Endothelial cell of hepatic sinusoid (primary cell): Measurements from ENCODE around the gene C10orf71.

Experiments
- in situ Hi-C: cut with HindIII; loops from 2 replicates; pipeline ENCODE4 v1.10.0; 2017; ENCODE audit warnings: low sequenced_read_pairs

Gene C10orf71

DNA sequence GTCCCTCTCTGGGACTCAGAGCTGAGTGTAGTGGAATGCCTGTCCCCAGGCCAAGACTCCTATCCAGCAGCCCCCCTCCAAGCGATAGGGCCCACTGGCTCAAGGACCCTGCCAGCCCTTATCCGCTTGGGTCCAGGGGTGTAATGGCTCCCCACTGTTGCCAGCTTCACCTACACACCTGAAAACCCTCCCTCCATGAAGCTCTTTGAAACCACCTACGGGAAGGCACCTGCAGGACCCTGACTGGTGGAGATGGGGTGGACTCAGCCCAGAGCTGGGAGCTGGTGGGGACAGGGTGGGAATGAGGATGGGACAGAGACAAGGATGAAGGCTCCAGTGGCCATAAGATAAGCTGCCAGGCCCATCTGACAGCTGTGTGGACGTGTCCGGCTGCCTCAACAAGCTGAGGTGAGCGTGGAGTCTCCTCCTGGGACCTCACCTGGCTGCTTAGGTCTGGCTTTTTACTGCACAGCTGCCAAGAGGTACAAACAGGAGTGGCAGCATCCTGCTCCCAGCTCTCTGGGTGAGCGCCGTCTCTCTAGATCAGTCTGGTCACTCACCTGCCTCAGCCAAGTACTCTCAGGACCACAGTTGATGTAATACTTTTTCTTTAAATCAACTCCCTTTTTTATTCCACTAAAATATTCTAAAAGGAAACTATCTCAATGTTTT lies 55.1 kb downstream of the C10orf71 start:
- in situ Hi-C loops, result no loop called here

DNA sequence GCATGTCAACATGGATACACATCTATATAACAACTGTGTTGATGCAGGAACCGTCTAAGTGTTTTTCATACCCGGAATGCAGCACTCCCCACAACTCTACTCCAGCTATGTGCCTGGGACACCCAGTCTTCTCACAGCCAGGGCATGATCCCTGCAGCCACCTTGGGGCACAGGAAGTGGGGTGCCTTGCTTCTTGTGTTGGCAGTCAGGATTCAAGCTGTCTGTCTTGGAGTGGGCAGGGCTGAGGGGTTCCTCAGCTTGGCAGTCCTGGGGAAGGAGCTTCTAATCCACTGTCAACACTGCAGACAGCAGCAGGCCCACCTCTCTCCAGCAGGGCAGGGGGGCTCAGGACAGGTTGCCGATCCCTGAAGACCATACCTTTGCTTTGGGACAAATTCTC lies 55.6 kb downstream of the C10orf71 start:
- in situ Hi-C loops, result no loop called here

DNA sequence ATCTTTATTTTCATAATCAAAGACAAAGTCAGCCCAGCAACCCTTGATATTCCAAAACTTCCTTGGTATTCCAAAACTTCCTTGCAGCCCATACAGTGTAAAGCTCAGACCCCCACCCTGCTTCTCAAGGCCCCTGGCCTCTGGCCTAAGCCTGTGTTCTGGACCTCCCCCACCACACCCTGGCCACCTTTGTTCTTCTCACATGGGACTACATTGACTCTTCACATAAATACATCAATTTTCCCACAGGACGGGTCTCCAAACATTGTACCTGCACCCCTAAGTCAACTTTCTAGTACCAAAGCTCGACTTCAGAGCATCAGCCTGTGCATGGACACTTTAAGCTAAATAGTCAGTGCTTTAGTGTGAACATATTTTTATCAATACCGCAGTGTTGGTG lies 56.3 kb downstream of the C10orf71 start:
- in situ Hi-C loops, result no loop called here

DNA sequence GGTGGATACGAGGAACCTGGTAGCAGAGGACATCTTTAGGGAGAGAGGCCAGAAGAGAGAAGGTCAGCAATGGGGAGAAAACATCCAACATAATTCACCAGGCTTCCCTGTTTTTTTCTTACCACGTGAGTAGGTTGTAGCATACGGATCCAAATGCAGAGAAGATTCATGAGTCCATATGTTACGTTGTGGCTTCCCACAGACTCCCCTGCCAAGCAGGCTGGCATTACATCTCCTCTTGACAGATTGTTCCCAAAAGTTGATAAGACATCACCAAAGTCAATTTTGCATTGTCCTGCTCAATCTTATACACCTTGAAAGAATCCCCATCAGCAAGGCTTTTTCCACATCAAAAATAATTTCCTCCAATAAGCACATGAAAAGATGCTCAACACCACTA lies 57.2 kb downstream of the C10orf71 start:
- in situ Hi-C loops, result no loop called here

DNA sequence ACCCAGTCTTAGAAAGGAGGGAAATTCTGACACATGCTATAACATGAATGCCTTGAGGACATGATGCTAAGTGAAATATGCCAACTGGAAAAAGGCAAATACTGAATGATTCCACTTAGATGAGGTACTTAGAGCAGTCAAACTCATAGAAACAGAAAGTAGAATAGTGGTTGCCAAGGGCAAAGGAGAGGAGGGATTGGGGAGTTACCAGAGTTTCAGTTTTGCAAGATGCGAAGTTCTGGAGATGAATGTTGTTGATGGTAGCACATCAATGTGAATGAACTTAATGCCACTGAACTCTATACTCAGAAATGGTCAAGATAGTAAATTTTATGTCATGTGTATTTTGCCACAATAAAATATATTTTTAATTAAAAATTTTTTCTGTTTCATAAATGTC lies 58.0 kb downstream of the C10orf71 start:
- in situ Hi-C loops, result no loop called here

GRCh38 chr10:49357910-49358309 lies 58.9 kb downstream of the C10orf71 start:
- in situ Hi-C loops, result no loop called here

- in situ Hi-C loops, result no loop called here
These were observed 60.6 kb downstream of the C10orf71 start for GRCh38 chr10:49359349-49360270.

DNA sequence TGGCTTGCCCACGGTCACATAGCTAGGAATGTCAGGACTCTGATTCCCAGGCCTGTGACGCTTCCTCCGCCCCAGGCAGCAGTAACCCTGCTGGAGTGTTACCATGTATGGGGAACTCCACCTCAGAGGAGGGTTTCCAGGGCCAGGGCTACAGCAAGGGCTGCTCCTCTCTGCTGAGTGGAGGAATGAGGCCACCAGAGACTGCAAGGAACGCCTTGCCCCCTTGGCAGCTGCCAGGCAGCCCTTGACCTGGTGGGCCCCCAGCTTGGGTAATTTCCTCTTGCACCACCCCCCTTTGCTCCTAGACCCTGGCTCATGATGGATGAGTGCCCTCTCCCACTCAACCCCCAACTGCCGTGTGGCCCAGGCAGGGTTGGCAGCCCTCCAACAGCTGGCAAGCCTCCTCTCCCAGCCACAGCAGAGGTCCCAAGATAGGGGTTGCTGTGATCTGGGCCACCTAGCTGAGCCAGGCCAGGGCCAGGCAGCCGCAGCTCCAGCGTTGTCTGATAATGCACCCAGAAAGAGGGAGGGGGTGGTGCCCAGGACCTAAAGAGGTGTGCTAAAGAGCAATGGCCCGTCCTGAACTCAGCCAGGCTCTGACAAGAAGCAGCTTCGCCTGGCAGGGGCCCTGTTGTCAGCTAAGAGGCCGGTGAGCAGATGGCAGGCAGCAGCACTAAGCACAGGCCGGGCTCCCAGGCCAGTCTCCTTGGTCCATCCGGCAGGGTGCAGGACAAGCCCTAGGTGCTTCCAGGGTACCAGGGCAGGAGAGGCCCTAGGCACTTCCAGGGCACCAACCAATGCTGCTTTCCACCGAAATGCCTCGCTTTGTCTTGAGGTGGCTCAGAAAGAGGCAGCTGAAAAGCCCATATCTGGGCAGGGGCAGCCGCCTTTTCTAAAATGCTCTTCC lies 61.6 kb downstream of the C10orf71 start:
- in situ Hi-C loops, result no loop called here

- in situ Hi-C loops, result no loop called here
These were observed 62.2 kb downstream of the C10orf71 start for GRCh38 chr10:49361178-49361554.

DNA sequence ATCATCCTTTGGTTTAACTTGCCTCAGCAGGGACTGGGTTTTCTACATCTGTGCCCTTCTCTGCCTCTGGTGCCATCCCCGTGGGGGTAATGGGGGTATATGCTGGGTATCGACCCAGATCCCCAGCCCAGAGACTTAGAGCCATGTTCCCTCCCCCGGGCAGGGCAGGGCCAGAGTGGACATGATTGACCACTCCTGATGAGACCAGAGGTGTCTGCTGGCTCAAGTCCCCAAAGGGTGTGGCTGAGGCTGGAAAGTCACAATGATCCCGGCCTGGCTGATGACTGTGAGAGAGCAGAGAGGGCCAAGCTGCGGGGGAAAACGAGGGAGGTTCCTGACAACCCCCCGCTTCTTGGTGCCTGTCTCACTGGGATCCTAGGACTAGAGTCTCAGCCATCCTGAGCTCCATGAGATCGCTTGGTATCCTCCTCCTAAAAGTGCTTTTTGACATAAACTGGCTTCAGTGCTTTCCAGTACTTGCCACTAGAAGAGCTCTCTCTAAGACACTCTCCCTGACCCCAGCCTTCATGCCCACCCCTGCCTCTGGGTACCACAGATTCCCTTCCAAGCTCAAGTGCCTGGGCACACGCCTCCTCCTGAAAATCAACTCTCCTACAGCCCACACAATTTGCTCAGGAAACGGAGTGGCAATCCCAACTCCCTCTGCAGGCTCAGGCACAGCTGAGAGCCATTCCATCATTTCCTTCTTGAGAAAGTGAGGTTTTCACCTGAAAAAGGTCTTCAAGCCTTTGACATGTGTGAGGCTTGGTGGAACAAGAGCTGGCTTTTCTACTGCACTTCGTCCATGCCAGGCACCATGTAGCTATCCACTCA lies 63.0 kb downstream of the C10orf71 start:
- in situ Hi-C loops, result no loop called here

GRCh38 chr10:49362596-49363260 lies 63.8 kb downstream of the C10orf71 start:
- in situ Hi-C loops, result no loop called here

DNA sequence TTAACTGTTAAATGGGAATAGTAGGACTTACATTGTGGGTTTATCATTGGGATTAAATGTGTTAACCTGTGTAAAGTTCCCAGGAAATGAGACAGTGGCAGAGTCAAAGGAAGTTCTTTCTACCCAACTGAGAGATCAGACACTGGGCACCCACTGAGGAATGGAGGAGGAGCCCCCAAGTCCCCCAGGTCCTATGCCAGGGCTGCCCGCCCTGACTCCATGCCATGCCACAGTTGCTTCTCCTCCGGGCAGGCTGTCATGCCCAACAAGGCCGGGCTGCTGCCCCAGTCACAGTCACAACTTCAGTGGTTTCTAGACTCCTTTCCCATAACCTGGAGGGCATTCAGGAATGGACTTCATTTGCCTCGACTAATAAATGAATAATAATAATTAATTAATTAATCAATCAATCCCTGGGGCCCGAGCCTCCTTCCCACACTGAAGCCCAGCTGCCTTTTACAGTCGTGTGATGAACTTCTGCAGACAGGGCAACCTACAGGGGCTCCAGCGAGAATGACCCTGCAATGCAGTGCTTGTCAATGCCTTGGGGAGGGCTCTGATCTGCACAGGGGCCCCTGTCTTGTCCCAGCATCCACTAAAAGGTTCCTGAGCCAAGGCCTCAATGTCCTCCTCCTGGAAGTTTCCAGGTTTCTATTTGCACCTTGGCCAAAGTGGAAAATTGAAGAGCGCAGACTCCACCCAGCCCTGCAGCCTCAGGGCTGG lies 64.5 kb downstream of the C10orf71 start:
- in situ Hi-C loops, result no loop called here

DNA sequence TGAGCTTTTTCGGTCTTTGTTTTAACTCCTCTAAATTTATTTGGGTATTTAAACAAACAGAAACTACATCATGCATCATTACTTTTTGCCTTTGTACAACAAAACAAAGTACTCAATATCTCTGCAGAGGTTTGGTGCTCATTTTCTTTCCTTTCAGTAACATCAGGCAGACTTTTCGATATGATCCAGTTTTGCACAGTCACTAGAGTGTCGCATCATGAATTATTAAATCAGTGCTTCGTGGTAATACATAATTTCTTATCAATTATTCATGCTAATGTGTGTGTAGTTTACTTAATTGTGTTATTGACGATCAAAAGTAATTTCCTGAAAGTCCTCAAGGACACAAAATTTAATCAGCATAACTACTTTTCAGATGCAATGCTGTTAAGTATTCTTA lies 65.1 kb downstream of the C10orf71 start:
- in situ Hi-C loops, result no loop called here

DNA sequence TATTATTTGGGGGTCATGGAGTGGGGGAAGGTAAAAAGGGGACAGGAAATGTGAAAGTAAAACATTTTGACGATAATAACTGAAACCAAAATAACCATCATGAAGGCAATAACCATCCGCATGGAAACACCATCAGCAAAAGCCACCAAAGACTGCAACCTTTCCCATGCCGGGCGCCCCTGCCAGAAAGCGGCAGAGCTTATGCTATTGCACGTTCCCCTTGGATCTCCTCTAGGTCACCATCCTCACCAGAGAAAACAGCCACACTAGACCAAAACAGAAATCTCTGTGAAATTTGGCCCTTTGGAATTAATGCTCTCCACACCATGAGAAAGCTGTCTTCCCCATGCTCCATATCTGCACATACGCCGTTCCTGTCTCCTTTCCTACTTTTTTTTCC lies 65.8 kb downstream of the C10orf71 start:
- in situ Hi-C loops, result no loop called here

DNA sequence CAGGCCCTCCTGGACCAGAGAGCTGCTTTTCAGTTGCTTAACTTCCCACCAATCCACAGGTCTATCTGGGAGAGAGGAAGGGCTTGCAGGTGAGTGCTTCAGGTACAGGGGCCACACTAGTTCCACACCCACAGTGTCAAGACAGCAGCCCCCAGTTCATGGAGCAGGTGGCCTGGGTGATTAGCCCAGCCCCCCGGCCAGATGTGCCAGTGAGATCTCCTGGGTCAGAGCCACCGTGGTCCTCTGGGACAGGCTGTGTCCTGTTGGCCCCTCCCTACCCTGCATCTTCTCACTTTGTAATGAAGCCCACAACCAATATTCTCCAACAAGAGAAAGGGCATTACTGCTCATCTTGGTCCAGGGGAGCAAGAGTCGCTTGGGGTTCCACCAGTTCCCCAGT lies 66.3 kb downstream of the C10orf71 start:
- in situ Hi-C loops, result no loop called here

GRCh38 chr10:49365675-49366415 lies 66.9 kb downstream of the C10orf71 start:
- in situ Hi-C loops, result no loop called here

- in situ Hi-C loops, result no loop called here
These were observed 67.5 kb downstream of the C10orf71 start for GRCh38 chr10:49366460-49366859.

- in situ Hi-C loops, result no loop called here
These were observed 68.6 kb downstream of the C10orf71 start for GRCh38 chr10:49367600-49367999.

DNA sequence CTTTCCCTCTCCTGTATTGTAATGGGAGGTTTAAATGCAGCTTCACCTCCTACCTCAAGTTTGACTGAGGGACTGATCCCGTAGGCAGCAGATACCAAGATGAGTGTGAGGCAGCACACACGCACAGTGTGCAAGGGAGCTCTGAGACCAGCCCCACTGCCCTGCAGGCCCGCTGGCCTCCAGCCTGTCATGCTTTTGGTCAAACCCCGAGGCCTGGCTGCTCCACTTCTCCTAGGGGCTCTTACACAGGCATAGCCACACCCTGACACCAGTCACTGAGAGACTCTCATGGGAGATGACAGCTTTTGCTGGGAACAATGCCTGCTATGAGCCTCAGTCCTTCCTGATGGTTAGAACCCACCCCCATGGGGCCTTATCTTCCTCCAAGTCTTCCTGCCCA lies 69.3 kb downstream of the C10orf71 start:
- in situ Hi-C loops, result no loop called here
